Neuronal stem cell (in vitro differentiated cells): ENCODE data around the gene SLC45A3.
A peak's percentile ranks its signal among the peaks of the same experiment; 100 is the strongest.

ENCODE experiments used
- DNase-seq: peaks from one replicate; pipeline ENCODE4 v3.0.0-alpha.2; 2013; ENCODE audit warnings: low spot score
- H2AFZ ChIP-seq: one replicate; pipeline ENCODE4 v1.6.1; 2013; ENCODE audit warnings: mild to moderate bottlenecking, low read length, inconsistent platforms
- H2AK5ac ChIP-seq: 2 replicates; pipeline ENCODE4 v1.6.1; 2013; ENCODE audit warnings: low read depth, mild to moderate bottlenecking, inconsistent platforms, low read length, moderate library complexity, mixed read lengths
- H2BK120ac ChIP-seq: 2 replicates; pipeline ENCODE4 v1.6.1; 2013; ENCODE audit warnings: low read depth, mild to moderate bottlenecking, inconsistent platforms, low read length, moderate library complexity, mixed read lengths
- H2BK12ac ChIP-seq: one replicate; pipeline ENCODE4 v1.6.1; 2013; ENCODE audit warnings: low read length, inconsistent platforms
- H2BK15ac ChIP-seq: 2 replicates; pipeline ENCODE4 v1.6.1; 2013; ENCODE audit warnings: mild to moderate bottlenecking, low read length, inconsistent platforms, mixed read lengths
- H2BK5ac ChIP-seq: one replicate; pipeline ENCODE4 v1.6.1; 2013; ENCODE audit warnings: inconsistent platforms, mild to moderate bottlenecking, low read length, moderate library complexity
- H3K14ac ChIP-seq: one replicate; pipeline ENCODE4 v1.6.1; 2013; ENCODE audit warnings: low read length, inconsistent platforms
- H3K18ac ChIP-seq: 2 replicates; pipeline ENCODE4 v1.6.1; 2013; ENCODE audit warnings: low read length, inconsistent platforms
- H3K23ac ChIP-seq: 2 replicates; pipeline ENCODE4 v1.6.1; 2013; ENCODE audit warnings: low read depth, mild to moderate bottlenecking, mixed read lengths, low read length, inconsistent platforms; ENCODE audit not compliant: poor library complexity
- H3K27ac ChIP-seq: replicated peaks from 3 replicates; pipeline ENCODE4 v1.5.1; 2013; ENCODE audit warnings: low read length, inconsistent platforms
- H3K27me3 ChIP-seq, 3 experiments: 2 replicates each; pipeline ENCODE4 v1.6.1; 2013; ENCODE audit warnings: low read length in 3 of 3, mild to moderate bottlenecking in 2 of 3, inconsistent platforms in 1 of 3, low read depth in 1 of 3, mixed read lengths in 1 of 3, moderate library complexity in 1 of 3; ENCODE audit not compliant: control insufficient read depth in 3 of 3, insufficient read depth in 3 of 3
- H3K36me3 ChIP-seq, 2 donors: replicated peaks in 1 of 2; 2 replicates each; pipeline ENCODE4 v1.6.1; 2013; ENCODE audit warnings: low read length in 2 of 2; ENCODE audit not compliant: control insufficient read depth in 2 of 2, insufficient read depth in 2 of 2
- H3K4ac ChIP-seq: 2 replicates; pipeline ENCODE4 v1.6.1; 2013; ENCODE audit warnings: inconsistent platforms, mild to moderate bottlenecking, low read length, moderate library complexity
- H3K4me1 ChIP-seq, 2 donors: 1 replicate in 1 of 2; 2 replicates in 1 of 2; pipeline ENCODE4 v1.6.1; 2013; ENCODE audit warnings: low read length in 2 of 2, low read depth in 1 of 2; ENCODE audit not compliant: control insufficient read depth in 2 of 2, insufficient read depth in 1 of 2
- H3K4me2 ChIP-seq: one replicate; pipeline ENCODE4 v1.6.1; 2013; ENCODE audit warnings: mild to moderate bottlenecking, low read length, inconsistent platforms; ENCODE audit not compliant: insufficient read depth, poor library complexity, severe bottlenecking
- H3K4me3 ChIP-seq, 2 donors: 2 replicates each; pipeline ENCODE4 v1.5.1; 2013; ENCODE audit warnings: low read length in 2 of 2, mild to moderate bottlenecking in 2 of 2, inconsistent platforms in 1 of 2, moderate library complexity in 1 of 2
- H3K79me1 ChIP-seq: one replicate; pipeline ENCODE4 v1.6.1; 2013; ENCODE audit warnings: low read depth, mild to moderate bottlenecking, inconsistent platforms, low read length, moderate library complexity
- H3K9ac ChIP-seq: one replicate; pipeline ENCODE4 v1.6.1; 2013; ENCODE audit warnings: mild to moderate bottlenecking, low read depth, low read length, inconsistent platforms; ENCODE audit not compliant: poor library complexity
- H3K9me3 ChIP-seq, 2 donors: replicated peaks in 1 of 2; 2 replicates each; pipeline versions ENCODE3 to v1.6.1; 2013; ENCODE audit warnings: low read length in 2 of 2, mild to moderate bottlenecking in 2 of 2, inconsistent platforms in 1 of 2, low read depth in 1 of 2, mixed read lengths in 1 of 2, moderate library complexity in 1 of 2; ENCODE audit not compliant: control insufficient read depth in 2 of 2, insufficient read depth in 1 of 2
- H4K8ac ChIP-seq: one replicate; pipeline ENCODE4 v1.6.1; 2013; ENCODE audit warnings: low read depth, mild to moderate bottlenecking, inconsistent platforms, low read length, moderate library complexity
- H4K91ac ChIP-seq: one replicate; pipeline ENCODE4 v1.6.1; 2013; ENCODE audit warnings: low read length, low read depth, mild to moderate bottlenecking, inconsistent platforms; ENCODE audit not compliant: poor library complexity
- WGBS, 2 donors: extraction: QIAGEN DNeasy Blood & Tissue Kit; methylation state at CpG; one replicate each; pipeline ENCODE4 v1.1.7; 2013; ENCODE audit warnings: missing lambda C conversion rate in 2 of 2, mixed read lengths in 1 of 2; ENCODE audit not compliant: insufficient read length in 2 of 2, insufficient replicate concordance in 1 of 2; ENCODE audit errors: extremely low coverage in 2 of 2; 5-methylcytosine and 5-hydroxymethylcytosine counted together

Gene SLC45A3

DNA sequence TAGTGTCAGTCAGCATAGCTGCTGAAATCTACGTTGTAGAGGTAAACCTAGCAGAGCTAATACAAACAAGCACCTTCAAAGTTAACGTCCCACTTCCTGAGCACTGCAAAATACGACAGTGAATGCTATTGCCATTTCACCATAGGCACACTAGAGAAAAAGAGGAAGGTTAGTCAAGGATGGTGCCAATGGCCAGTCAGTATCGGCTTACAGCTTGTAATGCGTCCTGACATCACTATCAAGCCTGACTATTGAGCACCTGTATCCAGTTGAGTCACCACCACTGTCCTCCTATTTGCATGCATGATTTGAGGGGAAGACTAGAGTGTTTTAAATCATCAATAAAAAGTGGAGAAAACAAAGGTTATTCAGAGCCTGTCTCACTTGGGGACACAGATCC, 35.3 kb upstream of the SLC45A3 start:
- H3K36me3 ChIP-seq, result peaks cover 21 to 85% of the 10 kb centered on the region in 2 donors
- H2BK12ac ChIP-seq, result no peak overlapping the region
- WGBS, 2 donors, result no CpG with 5 or more reads among the region's 5 CpGs

DNA sequence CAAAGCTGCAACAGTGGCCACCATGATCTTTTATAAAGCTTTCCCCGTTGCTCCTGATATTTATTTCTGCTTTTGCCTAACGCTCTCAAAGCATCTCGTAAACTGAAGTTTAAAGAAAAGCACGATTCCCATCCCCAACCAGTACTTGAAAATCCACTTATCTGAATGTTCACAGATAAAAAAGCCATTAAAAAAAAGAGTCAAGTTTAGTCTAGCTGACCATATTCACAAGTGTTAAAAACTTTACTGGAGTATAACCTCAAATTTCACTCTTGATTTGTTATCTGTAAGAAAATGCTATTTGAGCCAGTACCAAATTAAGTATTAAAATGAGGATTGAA, 34.6 kb upstream of the SLC45A3 start:
- H3K36me3 ChIP-seq, result peaks cover 19 to 85% of the 10 kb centered on the region in 2 donors
- no peak overlapping the region for H3K27ac ChIP-seq
- no peak overlapping the region for H4K8ac ChIP-seq

More for the DNA sequence above, 35.3 kb upstream of the SLC45A3 start:
- no peak for DNase-seq
- Histone ChIP-seq H3K14ac (no peak overlapping the region), H3K9ac (no peak overlapping the region), H3K4me1 (peaks cover 2 to 4% of the 10 kb centered on the region in 2 donors), H2AFZ (no peak overlapping the region), H4K8ac (no peak overlapping the region), H3K18ac (no peak overlapping the region), H3K27me3 (no peaks in the 10 kb centered on the region), H3K4me3 (no peak overlapping the region), H3K79me1 (no peaks in the 10 kb centered on the region), H4K91ac (no peak overlapping the region), H3K4me2 (no peak overlapping the region), H2BK5ac (no peak overlapping the region), H2BK120ac (no peak overlapping the region), H3K23ac (no peak overlapping the region), H3K27ac (peak overlapping the region; percentile 22), H2AK5ac (no peak overlapping the region), H2BK15ac (no peak overlapping the region), H3K9me3 (no peaks in the 10 kb centered on the region), H3K4ac (no peak overlapping the region)

DNA sequence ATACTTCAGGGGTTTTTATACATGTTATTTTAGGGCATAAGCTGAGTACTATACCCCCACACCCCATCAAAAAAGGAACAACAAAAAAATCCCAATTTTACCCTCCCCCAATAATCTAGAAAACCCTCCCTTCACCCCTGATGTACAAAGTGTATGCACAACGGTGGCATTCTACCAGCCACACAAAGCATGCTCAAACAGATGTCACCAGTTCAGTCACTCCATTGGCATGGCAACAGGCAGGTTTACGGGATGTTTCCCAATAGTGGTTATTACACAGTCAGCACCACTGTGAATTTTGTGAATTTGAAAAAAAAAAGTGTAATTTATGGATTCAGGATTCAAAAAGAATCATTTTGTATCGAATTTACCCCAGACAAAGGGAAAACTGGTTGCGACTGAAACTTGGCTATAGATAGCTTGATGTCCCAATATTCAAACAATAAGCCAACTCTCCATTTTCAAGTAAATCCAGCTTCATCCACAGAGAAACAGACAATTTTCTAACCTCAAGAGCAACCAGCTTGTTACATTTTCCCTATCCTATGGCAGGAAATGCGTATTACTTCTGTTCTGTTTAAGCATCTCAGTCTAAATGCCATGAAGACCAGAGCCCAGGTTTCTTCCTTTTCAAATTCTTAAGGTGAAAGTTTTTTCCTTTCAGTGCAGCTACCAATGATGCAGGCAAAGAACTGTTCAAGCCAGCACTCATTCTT, 34.0 kb upstream of the SLC45A3 start:
- Histone ChIP-seq H3K36me3 (peaks cover 16 to 85% of the 10 kb centered on the region in 2 donors), H3K4ac (no peak overlapping the region), H2BK12ac (no peak overlapping the region), H2AK5ac (no peak overlapping the region), H4K8ac (no peak overlapping the region), H4K91ac (no peak overlapping the region), H3K4me3 (no peak overlapping the region), H2AFZ (no peak overlapping the region), H3K18ac (no peak overlapping the region), H3K79me1 (no peaks in the 10 kb centered on the region), H2BK15ac (no peak overlapping the region), H3K23ac (no peak overlapping the region), H3K27me3 (no peaks in the 10 kb centered on the region), H2BK120ac (no peak overlapping the region), H2BK5ac (no peak overlapping the region), H3K27ac (no peak overlapping the region), H3K9me3 (no peaks in the 10 kb centered on the region), H3K4me2 (no peak overlapping the region), H3K4me1 (peaks cover 2 to 4% of the 10 kb centered on the region in 2 donors), H3K9ac (no peak overlapping the region), H3K14ac (no peak overlapping the region)
- no CpG with 5 or more reads among the region's 5 CpGs for WGBS, 2 donors
- DNase-seq, result no peak

More for the DNA sequence above, 34.6 kb upstream of the SLC45A3 start:
- no peak overlapping the region for H3K23ac ChIP-seq
- no peak overlapping the region for H3K9ac ChIP-seq
- no peak overlapping the region for H2BK15ac ChIP-seq
- H3K27me3 ChIP-seq, result no peaks in the 10 kb centered on the region
- H3K4me2 ChIP-seq, result no peak overlapping the region
- H4K91ac ChIP-seq, result no peak overlapping the region
- no peaks in the 10 kb centered on the region for H3K79me1 ChIP-seq
- no peaks in the 10 kb centered on the region for H3K9me3 ChIP-seq
- no CpG with 5 or more reads among the region's 4 CpGs for WGBS, 2 donors
- no peak overlapping the region for H3K4ac ChIP-seq
- H2AFZ ChIP-seq, result no peak overlapping the region
- no peak overlapping the region for H2BK120ac ChIP-seq
- H3K18ac ChIP-seq, result no peak overlapping the region
- no peak for DNase-seq
- H2BK5ac ChIP-seq, result no peak overlapping the region
- H2BK12ac ChIP-seq, result no peak overlapping the region
- no peak overlapping the region for H3K14ac ChIP-seq
- peaks cover 2 to 4% of the 10 kb centered on the region in 2 donors for H3K4me1 ChIP-seq
- H3K4me3 ChIP-seq, result no peak overlapping the region
- H2AK5ac ChIP-seq, result no peak overlapping the region

DNA sequence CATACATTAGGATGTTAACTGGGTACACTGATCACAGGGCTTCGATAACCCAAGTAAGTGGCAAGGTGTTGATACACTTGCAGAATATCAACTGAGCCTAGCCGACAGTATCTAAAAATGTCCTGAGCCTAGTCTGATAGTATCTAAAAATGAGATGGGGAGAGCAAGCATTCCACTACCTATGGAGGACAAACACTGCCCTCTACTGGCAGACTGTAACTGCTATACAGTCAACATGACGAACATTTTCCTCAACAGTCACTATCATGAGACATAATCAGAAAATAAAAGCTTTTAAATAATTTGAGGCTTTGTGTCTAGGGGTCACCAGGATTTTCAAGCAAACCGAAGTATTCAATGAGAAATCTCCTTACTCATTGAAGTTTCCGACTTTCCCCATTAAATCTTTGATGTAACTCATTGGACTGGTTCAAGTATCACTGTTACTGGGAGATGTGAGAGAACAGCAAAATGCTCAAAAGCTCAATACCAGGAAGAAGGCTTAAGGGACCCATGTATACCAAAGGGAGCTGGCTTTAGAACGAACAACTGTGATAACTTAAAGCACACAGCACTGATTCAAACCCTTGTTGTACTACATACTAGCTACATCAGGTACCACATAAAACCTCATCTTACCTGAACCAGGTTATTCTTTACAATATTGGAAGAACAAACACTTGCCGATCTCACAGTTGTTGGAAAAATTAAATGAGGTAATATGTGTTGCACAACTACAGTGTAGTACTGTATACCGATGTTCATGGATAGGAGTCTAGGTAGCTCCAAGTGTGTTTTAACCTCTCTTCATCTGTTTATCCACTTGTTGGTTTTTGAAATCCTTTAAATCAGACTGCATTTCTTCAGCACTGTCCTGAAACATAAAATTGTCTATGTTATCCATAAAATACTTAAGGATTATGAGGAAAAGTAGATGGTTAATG, 31.1 kb upstream of the SLC45A3 start:
- Histone ChIP-seq H2BK5ac (no peak overlapping the region), H3K14ac (no peak overlapping the region), H3K9ac (no peak overlapping the region), H2BK120ac (no peak overlapping the region), H3K27ac (no peak overlapping the region), H4K91ac (no peak overlapping the region), H3K36me3 (peaks cover 9 to 78% of the 10 kb centered on the region in 2 donors), H3K23ac (no peak overlapping the region), H3K18ac (no peak overlapping the region), H3K4me1 (peaks cover 2 to 4% of the 10 kb centered on the region in 2 donors), H2AK5ac (no peak overlapping the region), H4K8ac (no peak overlapping the region), H3K79me1 (no peaks in the 10 kb centered on the region), H3K4me2 (no peak overlapping the region), H2AFZ (no peak overlapping the region), H3K9me3 (no peaks in the 10 kb centered on the region), H3K4ac (no peak overlapping the region), H2BK15ac (no peak overlapping the region), H3K27me3 (no peaks in the 10 kb centered on the region), H3K4me3 (no peak overlapping the region), H2BK12ac (no peak overlapping the region)
- WGBS, 2 donors, result no CpG with 5 or more reads among the region's 8 CpGs
- DNase-seq, result peak; percentile 77
